ENCODE measurements around the gene ZNF71. TPM values are rescaled to one million over a fixed set of nuclear protein-coding genes. Genes with fewer than 3 reads are reported as not detected.

ZNF71 gene
- total RNA-seq = 8.2 and 8.4 TPM in 2 replicates

GRCh38 chr19:56594783-56595547 lies at the start of gene ZNF71:
ZNF71 (plus strand) TSS chr19:56595302; CDS start chr19:56601559, 6,257 bp downstream.
- no peak for TF ChIP-seq CTCF (IDR thresholded peaks at IDR 0.05; ENCODE audit: insufficient read depth, low read depth, low read length)
- DNase-seq (ENCODE audit: low read depth) = peak; percentile 83
- H3K4me3 ChIP-seq (ENCODE audit: low read depth, low read length) = peak within 1 kb of the TSS; percentile 94

- no peak for TF ChIP-seq CTCF (IDR thresholded peaks at IDR 0.05; ENCODE audit: insufficient read depth, low read depth, low read length)
- H3K4me3 ChIP-seq (ENCODE audit: low read depth, low read length) = no peak overlapping the region
- no peak for DNase-seq (ENCODE audit: low read depth)
Observed at GRCh38 chr19:56547535-56547934, 47.6 kb upstream of the ZNF71 start.

- no peak overlapping the region for H3K4me3 ChIP-seq (ENCODE audit: low read depth, low read length)
- DNase-seq (ENCODE audit: low read depth) = no peak
- no peak for TF ChIP-seq CTCF (IDR thresholded peaks at IDR 0.05; ENCODE audit: insufficient read depth, low read depth, low read length)
Observed at GRCh38 chr19:56554272-56554869, 40.7 kb upstream of the ZNF71 start.

GRCh38 chr19:56562766-56563165 lies 32.3 kb upstream of the ZNF71 start:
- no peak for DNase-seq (ENCODE audit: low read depth)
- no peak for TF ChIP-seq CTCF (IDR thresholded peaks at IDR 0.05; ENCODE audit: insufficient read depth, low read depth, low read length)
- H3K4me3 ChIP-seq (ENCODE audit: low read depth, low read length) = no peak overlapping the region

- DNase-seq (ENCODE audit: low read depth) = no peak
- TF ChIP-seq CTCF (IDR thresholded peaks at IDR 0.05; ENCODE audit: insufficient read depth, low read depth, low read length) = no peak
- H3K4me3 ChIP-seq (ENCODE audit: low read depth, low read length) = peak overlapping the region; percentile 98
Observed at GRCh38 chr19:56566904-56567273, 28.2 kb upstream of the ZNF71 start.

GRCh38 chr19:56567274-56568120 lies 27.6 kb upstream of the ZNF71 start, which contains the start of gene ZNF470:
ZNF470 (plus strand) TSS chr19:56567468; CDS start chr19:56570312, 2,844 bp downstream.
- DNase-seq (ENCODE audit: low read depth) = peak; percentile 91
- no peak for TF ChIP-seq CTCF (IDR thresholded peaks at IDR 0.05; ENCODE audit: insufficient read depth, low read depth, low read length)
- H3K4me3 ChIP-seq (ENCODE audit: low read depth, low read length) = peak within 1 kb of the TSS; percentile 98
